Measurements from ENCODE around the gene GARIN5A. TPM values are rescaled to one million over a fixed set of nuclear protein-coding genes. Genes with fewer than 3 reads are reported as not detected.

GARIN5A gene
- total and polyA plus RNA-seq, 2 of the 8 experiments (the other 6 are each of a cell fraction or from before 2014, with no cell fraction given) = 9.1 to 18.5 TPM

DNA sequence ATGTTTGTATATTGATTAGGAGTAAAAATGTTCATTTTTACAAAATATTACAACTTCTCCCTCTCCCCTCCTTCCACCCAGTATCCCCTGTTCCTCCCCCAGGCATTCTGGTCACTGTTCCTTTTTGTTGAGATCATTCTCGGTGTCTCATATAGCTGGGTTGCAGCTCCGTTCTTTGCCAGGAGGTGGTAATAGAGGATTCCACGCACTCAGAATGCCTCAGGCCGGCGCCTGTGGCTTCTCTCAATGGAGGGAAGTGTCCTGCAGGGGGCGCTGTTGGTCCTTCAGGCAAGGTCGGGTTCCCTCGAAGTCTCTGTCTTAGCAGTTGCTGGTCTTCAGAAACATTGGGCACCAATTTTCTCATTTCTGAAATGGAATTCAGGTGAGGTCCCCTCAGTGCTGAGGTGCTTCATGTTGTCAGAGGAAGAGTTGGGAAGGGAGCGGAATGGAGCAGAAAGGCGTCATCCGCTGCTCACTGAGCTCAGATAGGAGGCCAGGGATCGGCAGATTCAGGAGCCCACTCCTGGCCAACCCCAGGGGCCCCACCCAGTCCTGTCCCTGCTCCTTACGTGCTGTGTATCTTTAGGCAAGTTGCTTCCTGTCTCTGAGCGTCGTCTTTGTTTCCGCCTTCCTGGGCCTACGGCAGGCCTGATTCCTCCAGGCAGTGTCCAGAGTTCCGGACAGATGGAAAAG is 10.3 kb upstream of the GARIN5A start (continued):
- TF ChIP-seq ASH2L (IDR thresholded peaks at IDR 0.05; ENCODE audit: low read length) (no peak), JUN (IDR thresholded peaks at IDR 0.05; ENCODE audit: low read depth, low read length) (no peak), TBP (IDR thresholded peaks at IDR 0.05; ENCODE audit: low read depth, low read length) (no peak), SP1 (IDR thresholded peaks at IDR 0.05; ENCODE audit: low read depth, low read length) (no peak), SIN3A (conservative IDR thresholded peaks at IDR 0.05 in 1 of 2, IDR thresholded peaks at IDR 0.05 in 1 of 2; ENCODE audit: low read depth in 1 of 2, low read length in 2 of 2) (0 out of 4 replicates have a peak, but pooled peaks of 1 of the 2 experiments have one; percentile 28), POLR2AphosphoS5 (IDR thresholded peaks at IDR 0.05; ENCODE audit: low read depth, low read length) (no peak), KDM4A (IDR thresholded peaks at IDR 0.05; ENCODE audit: low read depth, low read length, severe bottlenecking) (no peak), CREB1 (IDR thresholded peaks at IDR 0.05) (peak; percentile 22; the same call in 1 of the 2 replicates)
- TF ChIP-seq, protein P1, sequence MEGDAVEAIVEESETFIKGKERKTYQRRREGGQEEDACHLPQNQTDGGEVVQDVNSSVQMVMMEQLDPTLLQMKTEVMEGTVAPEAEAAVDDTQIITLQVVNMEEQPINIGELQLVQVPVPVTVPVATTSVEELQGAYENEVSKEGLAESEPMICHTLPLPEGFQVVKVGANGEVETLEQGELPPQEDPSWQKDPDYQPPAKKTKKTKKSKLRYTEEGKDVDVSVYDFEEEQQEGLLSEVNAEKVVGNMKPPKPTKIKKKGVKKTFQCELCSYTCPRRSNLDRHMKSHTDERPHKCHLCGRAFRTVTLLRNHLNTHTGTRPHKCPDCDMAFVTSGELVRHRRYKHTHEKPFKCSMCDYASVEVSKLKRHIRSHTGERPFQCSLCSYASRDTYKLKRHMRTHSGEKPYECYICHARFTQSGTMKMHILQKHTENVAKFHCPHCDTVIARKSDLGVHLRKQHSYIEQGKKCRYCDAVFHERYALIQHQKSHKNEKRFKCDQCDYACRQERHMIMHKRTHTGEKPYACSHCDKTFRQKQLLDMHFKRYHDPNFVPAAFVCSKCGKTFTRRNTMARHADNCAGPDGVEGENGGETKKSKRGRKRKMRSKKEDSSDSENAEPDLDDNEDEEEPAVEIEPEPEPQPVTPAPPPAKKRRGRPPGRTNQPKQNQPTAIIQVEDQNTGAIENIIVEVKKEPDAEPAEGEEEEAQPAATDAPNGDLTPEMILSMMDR (IDR thresholded peaks at IDR 0.05; ENCODE audit: control extremely low read depth in 1 of 3, insufficient read depth in 1 of 3, low read depth in 1 of 3, low read length in 3 of 3) = peak; percentile 84 to 98 (median 94)
- TF ChIP-seq, protein P2, sequence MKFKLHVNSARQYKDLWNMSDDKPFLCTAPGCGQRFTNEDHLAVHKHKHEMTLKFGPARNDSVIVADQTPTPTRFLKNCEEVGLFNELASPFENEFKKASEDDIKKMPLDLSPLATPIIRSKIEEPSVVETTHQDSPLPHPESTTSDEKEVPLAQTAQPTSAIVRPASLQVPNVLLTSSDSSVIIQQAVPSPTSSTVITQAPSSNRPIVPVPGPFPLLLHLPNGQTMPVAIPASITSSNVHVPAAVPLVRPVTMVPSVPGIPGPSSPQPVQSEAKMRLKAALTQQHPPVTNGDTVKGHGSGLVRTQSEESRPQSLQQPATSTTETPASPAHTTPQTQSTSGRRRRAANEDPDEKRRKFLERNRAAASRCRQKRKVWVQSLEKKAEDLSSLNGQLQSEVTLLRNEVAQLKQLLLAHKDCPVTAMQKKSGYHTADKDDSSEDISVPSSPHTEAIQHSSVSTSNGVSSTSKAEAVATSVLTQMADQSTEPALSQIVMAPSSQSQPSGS (IDR thresholded peaks at IDR 0.05; ENCODE audit: low read length) = peak; percentile 85
